Testis (tissue), 3 donors: ENCODE data around the gene ATF3. TPM values are rescaled to one million over a fixed set of nuclear protein-coding genes. Genes with fewer than 3 reads are reported as not detected.

Source experiments
- DNase-seq: peaks from one replicate; pipeline ENCODE4 v3.0.0-alpha.2; 2019
- H3K27ac ChIP-seq, 2 donors: fragments of 200-600 bp; sonication (generic); one replicate each; pipeline ENCODE4 v1.5.1; 2019
- H3K27me3 ChIP-seq: fragments of 200-600 bp; sonication (generic); one replicate; pipeline ENCODE4 v1.5.1; 2019
- H3K36me3 ChIP-seq: fragments of 200-600 bp; sonication (generic); one replicate; pipeline ENCODE4 v1.5.1; 2017; ENCODE audit warnings: low read depth; ENCODE audit errors: missing control alignments
- H3K4me1 ChIP-seq: fragments of 200-600 bp; sonication (generic); one replicate; pipeline ENCODE4 v1.5.1; 2019
- H3K4me3 ChIP-seq, 2 donors: fragments of 200-600 bp; sonication (generic); one replicate each; pipeline ENCODE4 v1.5.1; 2017 to 2019
- H3K9me3 ChIP-seq: fragments of 200-600 bp; sonication (generic); one replicate; pipeline ENCODE4 v1.5.1; 2017
- CTCF ChIP-seq, 3 experiments: fragments of 450-650 bp in 2 of 3; fragments of 200-600 bp in 1 of 3; sonication (generic) in 1 of 3; IDR thresholded peaks; one replicate each; pipeline ENCODE4 v1.5.1; 2016 to 2019; ENCODE audit warnings: antibody characterized with exemption in 3 of 3, mild to moderate bottlenecking in 2 of 3, moderate library complexity in 1 of 3
- POLR2A ChIP-seq: fragments of 450-650 bp; IDR thresholded peaks from one replicate; pipeline ENCODE4 v1.6.1; 2017; ENCODE audit warnings: antibody characterized with exemption, mild to moderate bottlenecking, moderate library complexity
- WGBS, 2 donors: methylation state at CpG; one replicate each; pipeline ENCODE4 v1.1.5; 2018; 5-methylcytosine and 5-hydroxymethylcytosine counted together
- intact Hi-C: fragments of 100-400 bp; cut with DNase I; formaldehyde crosslinking; loops from one replicate; pipeline ENCODE4 v1.15.1; 2023; ENCODE audit warnings: low total_unique reads
- polyA plus RNA-seq: library from polyadenylated mRNA; stranded (reverse); fragments of 350-450 nt; fragmentation: Illumina TruSeq; extraction: RNeasy Lipid Tissue Mini Kit (QIAGEN cat#74804); gene quantifications from one replicate; pipeline ENCODE4 v1.2.3, GENCODE V29; 2014; ENCODE audit warnings: low read depth, low replicate concordance; ENCODE audit not compliant: insufficient read depth
- total RNA-seq, 2 donors: library from RNA; depleted of rRNA; stranded (reverse); fragments of >200 nt; gene quantifications; one replicate each; pipeline ENCODE4 v1.2.3, GENCODE V29; 2016

Gene ATF3
- total and polyA plus RNA-seq, 3 donors from 2014 or later = 3.2 to 9.0 (median 4.6) TPM

GRCh38 chr1:212609701-212610574, 1.4 kb downstream of the ATF3 start:
- DNase-seq = no peak
- WGBS, 2 donors = 21 to 25% methylated on average over 16 to 20 of the region's 20 CpGs
- no peaks in the 10 kb centered on the region for H3K9me3 ChIP-seq
- H3K27me3 ChIP-seq = no peaks in the 10 kb centered on the region
- H3K27ac ChIP-seq = peak overlapping the region; percentile 71 to 90
- no peaks in the 10 kb centered on the region for H3K36me3 ChIP-seq
- peaks cover 13% of the 10 kb centered on the region for H3K4me1 ChIP-seq
- peak overlapping the region; percentile 56 to 65 for H3K4me3 ChIP-seq
- intact Hi-C loops = no loop called here
- TF ChIP-seq CTCF (IDR thresholded peaks at IDR 0.05) (no peak), POLR2A (no peak)

GRCh38 chr1:212610575-212610967, 2.0 kb downstream of the ATF3 start:
- Histone ChIP-seq H3K4me1 (peaks cover 13% of the 10 kb centered on the region), H3K27ac (no peak overlapping the region), H3K9me3 (no peaks in the 10 kb centered on the region), H3K36me3 (no peaks in the 10 kb centered on the region), H3K4me3 (no peak overlapping the region), H3K27me3 (no peaks in the 10 kb centered on the region)
- DNase-seq = no peak
- 78 to 83% methylated on average over 4 to 5 of the region's 5 CpGs for WGBS, 2 donors
- TF ChIP-seq CTCF (IDR thresholded peaks at IDR 0.05) = no peak
- TF ChIP-seq POLR2A = no peak
- intact Hi-C loops = no loop called here

- Histone ChIP-seq H3K27ac (no peak overlapping the region), H3K27me3 (no peaks in the 10 kb centered on the region), H3K9me3 (no peaks in the 10 kb centered on the region), H3K4me3 (no peak overlapping the region), H3K36me3 (no peaks in the 10 kb centered on the region), H3K4me1 (peaks cover 13% of the 10 kb centered on the region)
- no peak for DNase-seq
- no peak for TF ChIP-seq POLR2A
- no peak for TF ChIP-seq CTCF (IDR thresholded peaks at IDR 0.05)
- 94 to 100% methylated on average over 2 of the region's 2 CpGs for WGBS, 2 donors
- intact Hi-C loops = no loop called here
Observed at GRCh38 chr1:212611000-212611948, 2.7 kb downstream of the ATF3 start.

- H3K9me3 ChIP-seq = no peaks in the 10 kb centered on the region
- no peaks in the 10 kb centered on the region for H3K36me3 ChIP-seq
- H3K4me3 ChIP-seq = no peak overlapping the region
- H3K4me1 ChIP-seq = peaks cover 3% of the 10 kb centered on the region
- intact Hi-C loops = no loop called here
- WGBS, 2 donors = 92% methylated on average over 8 of the region's 8 CpGs
- DNase-seq = no peak
- no peak overlapping the region for H3K27ac ChIP-seq
- no peaks in the 10 kb centered on the region for H3K27me3 ChIP-seq
- TF ChIP-seq CTCF (IDR thresholded peaks at IDR 0.05) (no peak), POLR2A (no peak)
Observed at GRCh38 chr1:212612041-212612961, 3.7 kb downstream of the ATF3 start.
